ENCODE results near the gene STEAP4. TPM values are rescaled to one million over a fixed set of nuclear protein-coding genes. Genes with fewer than 3 reads are reported as not detected.

STEAP4 gene
- total and polyA plus RNA-seq, 2 of the 13 experiments (the other 11 are each of a cell fraction or from before 2014, with no cell fraction given) = not detected

GRCh38 chr7:88305044-88305443, 1.6 kb downstream of the STEAP4 start:
- intact Hi-C loops (cut with micrococcal nuclease; ENCODE audit: unreplicated experiment) (no loop called here), in situ Hi-C loops (cut with HindIII; ENCODE audit: extremely low pct_ligation_motif_present, low pct_unique_long_range_greater_than_20kb) (no loop called here)
- TF ChIP-seq SNAPC2 (CRISPR knock-in tag; IDR thresholded peaks at IDR 0.05) (no peak), HIVEP1 (CRISPR knock-in tag; IDR thresholded peaks at IDR 0.05) (no peak), ISX (CRISPR knock-in tag; conservative IDR thresholded peaks at IDR 0.05) (no peak), BORCS8-MEF2B (CRISPR knock-in tag; IDR thresholded peaks at IDR 0.05) (no peak), MIXL1 (CRISPR knock-in tag; IDR thresholded peaks at IDR 0.05) (no peak), FOXA1 (IDR thresholded peaks at IDR 0.05) (no peak), FOXA1 (CRISPR knock-in tag; IDR thresholded peaks at IDR 0.05) (no peak), ZFP1 (CRISPR knock-in tag; IDR thresholded peaks at IDR 0.05) (no peak), TIGD3 (CRISPR knock-in tag; IDR thresholded peaks at IDR 0.05; ENCODE audit: borderline replicate concordance) (no peak), ZNF326 (CRISPR knock-in tag; IDR thresholded peaks at IDR 0.05; ENCODE audit: borderline replicate concordance) (no peak), IRX3 (CRISPR knock-in tag; IDR thresholded peaks at IDR 0.05; ENCODE audit: borderline replicate concordance, low read depth) (no peak), SP1 (IDR thresholded peaks at IDR 0.05) (no peak), SP1 (CRISPR knock-in tag; IDR thresholded peaks at IDR 0.05) (no peak)
- TF ChIP-seq, protein P1, sequence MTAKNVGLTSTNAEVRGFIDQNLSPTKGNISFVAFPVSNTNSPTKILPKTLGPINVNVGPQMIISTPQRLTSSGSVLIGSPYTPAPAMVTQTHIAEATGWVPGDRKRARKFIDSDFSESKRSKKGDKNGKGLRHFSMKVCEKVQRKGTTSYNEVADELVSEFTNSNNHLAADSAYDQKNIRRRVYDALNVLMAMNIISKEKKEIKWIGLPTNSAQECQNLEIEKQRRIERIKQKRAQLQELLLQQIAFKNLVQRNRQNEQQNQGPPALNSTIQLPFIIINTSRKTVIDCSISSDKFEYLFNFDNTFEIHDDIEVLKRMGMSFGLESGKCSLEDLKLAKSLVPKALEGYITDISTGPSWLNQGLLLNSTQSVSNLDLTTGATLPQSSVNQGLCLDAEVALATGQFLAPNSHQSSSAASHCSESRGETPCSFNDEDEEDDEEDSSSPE (CRISPR knock-in tag; IDR thresholded peaks at IDR 0.05) = no peak
- TF ChIP-seq, protein P2, sequence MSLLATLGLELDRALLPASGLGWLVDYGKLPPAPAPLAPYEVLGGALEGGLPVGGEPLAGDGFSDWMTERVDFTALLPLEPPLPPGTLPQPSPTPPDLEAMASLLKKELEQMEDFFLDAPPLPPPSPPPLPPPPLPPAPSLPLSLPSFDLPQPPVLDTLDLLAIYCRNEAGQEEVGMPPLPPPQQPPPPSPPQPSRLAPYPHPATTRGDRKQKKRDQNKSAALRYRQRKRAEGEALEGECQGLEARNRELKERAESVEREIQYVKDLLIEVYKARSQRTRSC (CRISPR knock-in tag; IDR thresholded peaks at IDR 0.05; ENCODE audit: low read depth) = no peak
- TF ChIP-seq, protein P3, sequence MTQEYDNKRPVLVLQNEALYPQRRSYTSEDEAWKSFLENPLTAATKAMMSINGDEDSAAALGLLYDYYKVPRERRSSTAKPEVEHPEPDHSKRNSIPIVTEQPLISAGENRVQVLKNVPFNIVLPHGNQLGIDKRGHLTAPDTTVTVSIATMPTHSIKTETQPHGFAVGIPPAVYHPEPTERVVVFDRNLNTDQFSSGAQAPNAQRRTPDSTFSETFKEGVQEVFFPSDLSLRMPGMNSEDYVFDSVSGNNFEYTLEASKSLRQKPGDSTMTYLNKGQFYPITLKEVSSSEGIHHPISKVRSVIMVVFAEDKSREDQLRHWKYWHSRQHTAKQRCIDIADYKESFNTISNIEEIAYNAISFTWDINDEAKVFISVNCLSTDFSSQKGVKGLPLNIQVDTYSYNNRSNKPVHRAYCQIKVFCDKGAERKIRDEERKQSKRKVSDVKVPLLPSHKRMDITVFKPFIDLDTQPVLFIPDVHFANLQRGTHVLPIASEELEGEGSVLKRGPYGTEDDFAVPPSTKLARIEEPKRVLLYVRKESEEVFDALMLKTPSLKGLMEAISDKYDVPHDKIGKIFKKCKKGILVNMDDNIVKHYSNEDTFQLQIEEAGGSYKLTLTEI (CRISPR knock-in tag; conservative IDR thresholded peaks at IDR 0.05) = no peak
- FAIRE-seq (no peak), ATAC-seq (no peak), DNase-seq (ENCODE audit: low spot score) (no peak)
- no peak overlapping the region for H2AFZ ChIP-seq (ENCODE audit: low read length)
- WGBS (ENCODE audit: low lambda C conversion rate) = 11% methylated on average over 3 of the region's 3 CpGs
- no peaks in the 10 kb centered on the region for H3K36me3 ChIP-seq (replicated peaks in 1 of 2; ENCODE audit: control insufficient read depth in 1 of 2, insufficient read depth in 2 of 2, low read length in 2 of 2)
- no peaks in the 10 kb centered on the region for H3K4me1 ChIP-seq (ENCODE audit: insufficient read depth, low read length)
- ChIA-PET CTCF (ENCODE audit: low intra/inter-chr PET ratio, low total read pairs) (no interaction called here), POLR2A (no interaction called here)
- H3K4me2 ChIP-seq (ENCODE audit: low read depth, low read length) = no peak overlapping the region
- peaks cover 0 to 6% of the 10 kb centered on the region in 2 experiments; a peak in 2 of 5 replicates for H3K27me3 ChIP-seq (ENCODE audit: control insufficient read depth in 1 of 2, insufficient read depth in 2 of 2, low read length in 2 of 2)
- no peaks in the 10 kb centered on the region for H3K79me2 ChIP-seq (ENCODE audit: insufficient read depth, low read length)
- BruUV-seq (replicated peaks) = no TSS peak
- no peaks in the 10 kb centered on the region for H4K20me1 ChIP-seq (ENCODE audit: insufficient read depth, low read length)
- H3K9me3 ChIP-seq (ENCODE audit: low read length) = no peaks in the 10 kb centered on the region
- H3K9ac ChIP-seq (ENCODE audit: insufficient read depth, low read depth, low read length) = no peak overlapping the region
- no peak overlapping the region for H3K27ac ChIP-seq (ENCODE audit: extremely low read length, insufficient read depth, low read length)
- no peak overlapping the region for H3K4me3 ChIP-seq (replicated peaks in 1 of 3; ENCODE audit: insufficient read depth in 1 of 3, low read depth in 2 of 3, low read length in 3 of 3)
